Right lobe of liver (tissue), 6 donors: ENCODE results near the gene PCNX2. TPM values are rescaled to one million over a fixed set of nuclear protein-coding genes. Genes with fewer than 3 reads are reported as not detected.
A peak's percentile ranks its signal among the peaks of the same experiment; 100 is the strongest.

ENCODE experiments used
- ATAC-seq, 4 donors: fragments of 200-7000 bp; cut with Tn5 transposase; one replicate each; pipeline ENCODE4 v1.9.1; 2020; ENCODE audit warnings: mild to moderate bottlenecking in 4 of 4, moderate library complexity in 4 of 4
- DNase-seq, 3 donors: peaks; one replicate each; pipeline ENCODE4 v3.0.0-alpha.2; 2020
- H3K27ac ChIP-seq, 3 donors: fragments of 200-600 bp; one replicate each; pipeline ENCODE4 v1.8.0; 2022
- H3K27me3 ChIP-seq, 2 donors: fragments of 200-600 bp; one replicate each; pipeline ENCODE4 v1.8.0; 2022
- H3K36me3 ChIP-seq, 4 donors: fragments of 200-600 bp; sonication (generic) in 1 of 4; one replicate each; pipeline versions ENCODE4 v1.5.1 to v1.8.0; 2017 to 2022; ENCODE audit warnings: control low read depth in 1 of 4
- H3K4me1 ChIP-seq, 4 donors: fragments of 200-600 bp; sonication (generic) in 1 of 4; one replicate each; pipeline versions ENCODE4 v1.5.1 to v1.8.0; 2017 to 2022; ENCODE audit warnings: control low read depth in 1 of 4
- H3K4me3 ChIP-seq, 3 donors: fragments of 200-600 bp; one replicate each; pipeline ENCODE4 v1.8.0; 2022
- H3K9me3 ChIP-seq, 4 donors: fragments of 200-600 bp; sonication (generic) in 1 of 4; one replicate each; pipeline versions ENCODE4 v1.5.1 to v1.8.0; 2017 to 2022; ENCODE audit warnings: control low read depth in 1 of 4
- POLR2A ChIP-seq: fragments of 450-650 bp; IDR thresholded peaks from one replicate; pipeline ENCODE4 v1.6.1; 2017; ENCODE audit warnings: antibody characterized with exemption, mild to moderate bottlenecking
- WGBS: methylation state at CpG from one replicate; pipeline ENCODE4 v1.1.6; 2018; ENCODE audit warnings: low coverage, low lambda C conversion rate; ENCODE audit not compliant: insufficient coverage; ENCODE audit errors: missing lambda C conversion rate; 5-methylcytosine and 5-hydroxymethylcytosine counted together
- intact Hi-C, 2 donors: fragments of 100-400 bp; cut with DNase I; formaldehyde crosslinking; loops; one replicate each; pipeline versions ENCODE4 v1.11.2 to v1.14.1; 2022
- total RNA-seq, 6 experiments: library from RNA; depleted of rRNA in 2 of 6; stranded (reverse); fragments of >200 nt in 2 of 6; fragmentation: NEBNext Ultra II Directional in 3 of 6; extraction: Animal tissue kit (Norgen Biotek cat#: 25700) in 3 of 6; gene quantifications; one replicate each; pipeline versions ENCODE4 v1.1.0 to v1.2.4, GENCODE V29; 2016 to 2023
- TF ChIP-seq, protein P1 (sequence below), 4 donors: fragments of 200-600 bp in 3 of 4; fragments of 450-650 bp in 1 of 4; IDR thresholded peaks; one replicate each; pipeline versions ENCODE4 v1.5.1 to v1.8.0; 2016 to 2022; ENCODE audit warnings: antibody characterized with exemption in 4 of 4, mild to moderate bottlenecking in 2 of 4
- donor health status: DM: no; HTN: yes; CAD: no.
- donor health status: DM: no; HTN: no; CAD: no.
- donor health status: DM: no; HTN: no; CAD: no.
- donor health status: DM: no; HTN: yes; CAD: no.
- donor health status: DM: no; HTN: yes; CAD: no.

Gene PCNX2
- total RNA-seq, 6 experiments from 2014 or later, result 0.35 to 3.4 (median 0.82) TPM

GRCh38 chr1:233340031-233340555 lies 44.6 kb upstream of the PCNX2 start:
- intact Hi-C loops, result no loop called here
- 94% methylated on average over 3 of the region's 3 CpGs for WGBS
- Histone ChIP-seq H3K4me1 (peaks cover 0 to 28% (median 6%) of the 10 kb centered on the region in 4 donors), H3K27ac (no peak overlapping the region), H3K9me3 (no peaks in the 10 kb centered on the region), H3K27me3 (no peaks in the 10 kb centered on the region), H3K36me3 (no peaks in the 10 kb centered on the region), H3K4me3 (no peak overlapping the region)
- no peak for TF ChIP-seq POLR2A
- TF ChIP-seq, protein P1, sequence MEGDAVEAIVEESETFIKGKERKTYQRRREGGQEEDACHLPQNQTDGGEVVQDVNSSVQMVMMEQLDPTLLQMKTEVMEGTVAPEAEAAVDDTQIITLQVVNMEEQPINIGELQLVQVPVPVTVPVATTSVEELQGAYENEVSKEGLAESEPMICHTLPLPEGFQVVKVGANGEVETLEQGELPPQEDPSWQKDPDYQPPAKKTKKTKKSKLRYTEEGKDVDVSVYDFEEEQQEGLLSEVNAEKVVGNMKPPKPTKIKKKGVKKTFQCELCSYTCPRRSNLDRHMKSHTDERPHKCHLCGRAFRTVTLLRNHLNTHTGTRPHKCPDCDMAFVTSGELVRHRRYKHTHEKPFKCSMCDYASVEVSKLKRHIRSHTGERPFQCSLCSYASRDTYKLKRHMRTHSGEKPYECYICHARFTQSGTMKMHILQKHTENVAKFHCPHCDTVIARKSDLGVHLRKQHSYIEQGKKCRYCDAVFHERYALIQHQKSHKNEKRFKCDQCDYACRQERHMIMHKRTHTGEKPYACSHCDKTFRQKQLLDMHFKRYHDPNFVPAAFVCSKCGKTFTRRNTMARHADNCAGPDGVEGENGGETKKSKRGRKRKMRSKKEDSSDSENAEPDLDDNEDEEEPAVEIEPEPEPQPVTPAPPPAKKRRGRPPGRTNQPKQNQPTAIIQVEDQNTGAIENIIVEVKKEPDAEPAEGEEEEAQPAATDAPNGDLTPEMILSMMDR (IDR thresholded peaks at IDR 0.05), result no peak
- ATAC-seq (peak in 1 of 4 donors; percentile 15), DNase-seq (no peak)

DNA sequence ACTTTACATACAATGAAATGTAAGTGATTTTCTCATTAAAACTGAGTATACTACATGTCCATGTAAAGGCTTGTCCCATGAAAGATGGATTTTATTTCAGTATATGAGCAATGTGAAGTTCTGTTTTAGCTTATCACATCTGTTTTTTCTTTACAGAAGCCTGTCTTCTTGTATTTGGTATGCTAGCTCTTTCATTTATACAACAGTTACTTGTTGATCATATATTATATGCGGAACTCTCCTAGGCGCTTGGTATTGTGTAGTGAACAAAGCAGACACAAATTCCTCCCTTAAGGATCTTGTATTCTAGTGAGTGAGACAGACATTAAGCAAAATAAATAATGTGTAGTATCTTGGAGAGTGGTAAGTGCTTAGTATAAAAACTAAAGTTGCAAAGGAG lies 42.6 kb upstream of the PCNX2 start:
- intact Hi-C loops, result no loop called here
- Histone ChIP-seq H3K27ac (no peak overlapping the region), H3K4me1 (peaks cover 0 to 21% (median 3%) of the 10 kb centered on the region in 4 donors), H3K9me3 (no peaks in the 10 kb centered on the region), H3K4me3 (no peak overlapping the region), H3K27me3 (no peaks in the 10 kb centered on the region), H3K36me3 (no peaks in the 10 kb centered on the region)
- ATAC-seq, result no peak
- no peak for DNase-seq
- TF ChIP-seq, protein P1 (IDR thresholded peaks at IDR 0.05), result no peak
- no peak for TF ChIP-seq POLR2A
- WGBS, result 98% methylated on average over 2 of the region's 2 CpGs

- ATAC-seq (no peak), DNase-seq (no peak)
- Histone ChIP-seq H3K4me3 (no peak overlapping the region), H3K9me3 (no peaks in the 10 kb centered on the region), H3K27ac (no peak overlapping the region), H3K36me3 (no peaks in the 10 kb centered on the region), H3K4me1 (peaks cover 0 to 16% (median 0%) of the 10 kb centered on the region in 4 donors), H3K27me3 (no peaks in the 10 kb centered on the region)
- no peak for TF ChIP-seq POLR2A
- TF ChIP-seq, protein P1 (IDR thresholded peaks at IDR 0.05), result no peak
- 68% methylated on average over 3 of the region's 3 CpGs for WGBS
- intact Hi-C loops, result no loop called here
Observed at GRCh38 chr1:233337505-233337904, 42.0 kb upstream of the PCNX2 start.

DNA sequence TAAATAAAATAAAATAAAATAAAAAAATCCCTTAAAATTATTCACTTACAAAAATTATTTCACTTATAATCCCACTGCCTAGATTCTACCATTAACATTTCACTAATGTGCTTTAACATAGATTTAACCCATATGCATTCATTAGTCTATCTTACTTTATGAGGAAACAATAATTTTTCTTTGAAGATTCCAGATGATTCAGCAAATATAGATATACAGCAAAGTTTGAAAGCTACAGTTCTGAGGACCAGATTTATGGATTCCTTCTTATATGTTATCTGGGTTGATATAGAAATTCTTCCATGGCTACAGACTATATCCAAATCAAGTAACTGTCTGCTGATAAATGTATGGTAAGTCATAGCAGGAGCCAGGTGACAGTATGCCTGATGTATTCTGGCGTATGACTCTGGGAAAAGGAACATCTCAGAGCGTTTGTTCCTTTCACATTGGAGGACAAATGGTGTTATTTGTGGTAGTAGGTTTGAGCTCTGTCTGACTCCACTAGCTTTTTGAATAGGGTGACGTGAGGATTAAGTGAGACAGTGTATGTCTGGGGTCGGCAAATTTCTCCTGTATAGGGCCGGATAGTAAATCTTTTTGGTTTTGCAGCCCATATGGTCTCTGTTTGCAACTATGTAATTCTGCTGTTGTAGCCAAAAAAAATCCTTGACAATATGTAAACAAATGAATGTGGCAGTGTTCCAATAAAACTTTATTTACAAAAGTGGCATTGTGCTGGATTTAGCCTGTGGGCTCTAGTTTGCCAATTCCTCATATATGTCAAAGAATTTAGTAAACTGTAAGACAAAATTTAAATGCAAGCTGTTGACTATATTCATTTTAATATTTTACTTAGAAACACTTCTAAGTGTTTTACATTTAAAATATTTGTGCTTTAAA lies 41.3 kb upstream of the PCNX2 start:
- H3K9me3 ChIP-seq, result no peaks in the 10 kb centered on the region
- DNase-seq (no peak), ATAC-seq (no peak)
- H3K4me1 ChIP-seq, result peaks cover 0 to 16% (median 0%) of the 10 kb centered on the region in 4 donors
- H3K36me3 ChIP-seq, result no peaks in the 10 kb centered on the region
- WGBS, result 91% methylated on average over 4 of the region's 5 CpGs
- no peak for TF ChIP-seq POLR2A
- TF ChIP-seq, protein P1 (IDR thresholded peaks at IDR 0.05), result no peak
- H3K27me3 ChIP-seq, result no peaks in the 10 kb centered on the region
- intact Hi-C loops, result no loop called here
- H3K27ac ChIP-seq, result no peak overlapping the region
- H3K4me3 ChIP-seq, result no peak overlapping the region
